Endothelial cell of umbilical vein (primary cell): ENCODE results near the gene AMD1. TPM values are rescaled to one million over a fixed set of nuclear protein-coding genes. Genes with fewer than 3 reads are reported as not detected.
A peak's percentile ranks its signal among the peaks of the same experiment; 100 is the strongest.

Source experiments
- BruUV-seq: library from RNA; stranded (reverse); fragments of 400-500 nt; replicated peaks from 2 replicates; lab custom pipeline; 2021; lab: Mats Ljungman, UMichigan
- CTCF ChIA-PET: fragments of 300-600, 350-600 bp; sonication (Branson Sonifier 250); formaldehyde crosslinking; loops from one replicate; lab custom pipeline; 2021; ENCODE audit warnings: antibody characterized with exemption, inconsistent platforms; lab: Charles Lee
- POLR2A ChIA-PET: fragments of 300-600, 350-600 bp; sonication (Branson Sonifier 250); formaldehyde crosslinking; loops from one replicate; lab custom pipeline; 2021; ENCODE audit warnings: antibody characterized with exemption, inconsistent platforms; lab: Charles Lee
- DNase-seq: peaks from one replicate; pipeline ENCODE4 v3.0.0-alpha.2; 2011; ENCODE audit warnings: low read depth, low spot score
- FAIRE-seq: peaks from 2 replicates; lab custom pipeline; 2011; peaks lifted over from hg19 to GRCh38; lab: Jason Lieb, UNC
- H2AFZ ChIP-seq: 2 replicates; pipeline ENCODE4 v1.6.0; 2012; ENCODE audit warnings: low read depth, low read length, control low read depth, inconsistent platforms
- H3K27ac ChIP-seq: 2 replicates; pipeline ENCODE4 v1.5.1; 2011; ENCODE audit warnings: low read depth, mild to moderate bottlenecking, control low read depth, low read length, moderate library complexity; ENCODE audit not compliant: insufficient read depth
- H3K27me3 ChIP-seq, 2 experiments: 2 replicates each; pipeline versions ENCODE4 v1.6.0 to v1.6.1; 2011; ENCODE audit warnings: low read length in 2 of 2, mixed read lengths in 1 of 2; ENCODE audit not compliant: control insufficient read depth in 2 of 2, insufficient read depth in 2 of 2
- H3K36me3 ChIP-seq, 2 experiments: 2 replicates in 1 of 2; 3 replicates in 1 of 2; pipeline ENCODE4 v1.5.1; 2011; ENCODE audit warnings: low read length in 2 of 2, mild to moderate bottlenecking in 1 of 2, moderate library complexity in 1 of 2; ENCODE audit not compliant: control insufficient read depth in 2 of 2, insufficient read depth in 2 of 2; ENCODE audit errors: extremely low read depth in 1 of 2
- H3K4me1 ChIP-seq: 3 replicates; pipeline ENCODE4 v1.5.1; 2011; ENCODE audit warnings: mild to moderate bottlenecking, low read length; ENCODE audit not compliant: control insufficient read depth, insufficient read depth; ENCODE audit errors: extremely low read depth
- H3K4me2 ChIP-seq: 2 replicates; pipeline ENCODE4 v1.6.1; 2011; ENCODE audit warnings: low read length, control low read depth, mixed read lengths; ENCODE audit not compliant: insufficient read depth
- H3K4me3 ChIP-seq, 3 experiments: fragments of 200-600 bp in 1 of 3; sonication (generic), shearing (Covaris generic) in 1 of 3; replicated peaks in 1 of 3; 2 replicates each; pipeline ENCODE4 v1.5.1; 2011 to 2016; ENCODE audit warnings: control low read depth in 3 of 3, low read length in 3 of 3, mild to moderate bottlenecking in 2 of 3, inconsistent platforms in 1 of 3, low read depth in 1 of 3, moderate library complexity in 1 of 3; ENCODE audit not compliant: insufficient read depth in 1 of 3
- H3K79me2 ChIP-seq: 2 replicates; pipeline ENCODE4 v1.6.0; 2012; ENCODE audit warnings: low read length, inconsistent platforms; ENCODE audit not compliant: control insufficient read depth, insufficient read depth
- H3K9ac ChIP-seq: replicated peaks from 2 replicates; pipeline ENCODE3; 2011; ENCODE audit warnings: low read length, control low read depth; ENCODE audit not compliant: insufficient read depth; ENCODE audit errors: extremely low read depth
- H3K9me1 ChIP-seq: replicated peaks from 3 replicates; pipeline ENCODE4 v1.6.0; 2011; ENCODE audit warnings: mild to moderate bottlenecking, low read length; ENCODE audit not compliant: control insufficient read depth, insufficient read depth; ENCODE audit errors: extremely low read depth
- H3K9me3 ChIP-seq: replicated peaks from 2 replicates; pipeline ENCODE4 v1.5.1; 2012; ENCODE audit warnings: low read length, inconsistent platforms; ENCODE audit not compliant: control insufficient read depth, insufficient read depth
- H4K20me1 ChIP-seq: replicated peaks from 2 replicates; pipeline ENCODE3; 2011; ENCODE audit warnings: mild to moderate bottlenecking, low read length; ENCODE audit not compliant: control insufficient read depth, insufficient read depth; ENCODE audit errors: extremely low read depth
- EZH2 ChIP-seq: IDR thresholded peaks from 2 replicates; pipeline ENCODE4 v1.6.1; 2012; ENCODE audit warnings: borderline replicate concordance, low read depth, mild to moderate bottlenecking, moderate library complexity, low read length, inconsistent platforms; ENCODE audit not compliant: severe bottlenecking
- FOS ChIP-seq: IDR thresholded peaks from 2 replicates; pipeline ENCODE4 v1.6.1; 2011; ENCODE audit warnings: mild to moderate bottlenecking, low read length, moderate library complexity, borderline replicate concordance; ENCODE audit not compliant: insufficient read depth
- GATA2 ChIP-seq: IDR thresholded peaks from 2 replicates; pipeline ENCODE4 v1.7.0; 2011; ENCODE audit warnings: low read depth, mild to moderate bottlenecking, moderate library complexity, mixed read lengths, low read length; ENCODE audit not compliant: insufficient read length, insufficient read depth
- JUN ChIP-seq: IDR thresholded peaks from 2 replicates; pipeline ENCODE4 v1.6.1; 2011; ENCODE audit warnings: borderline replicate concordance, low read depth; ENCODE audit not compliant: insufficient read length, insufficient read depth
- MYC ChIP-seq: IDR thresholded peaks from one replicate; pipeline ENCODE4 v1.6.1; 2011; ENCODE audit warnings: mild to moderate bottlenecking, low read depth, low read length
- POLR2A ChIP-seq: IDR thresholded peaks from 2 replicates; pipeline ENCODE4 v1.6.1; 2012; ENCODE audit warnings: low read depth, mild to moderate bottlenecking, control low read depth, low read length
- POLR2AphosphoS5 ChIP-seq: IDR thresholded peaks from 2 replicates; pipeline ENCODE4 v1.6.1; 2012; ENCODE audit warnings: low read depth, mild to moderate bottlenecking, control low read depth, low read length, moderate library complexity; ENCODE audit not compliant: insufficient read depth
- dilution Hi-C: fragments of 300-500 bp; cut with MboI; formaldehyde crosslinking; loops from one replicate; pipeline ENCODE4 v1.15.0; 2019; ENCODE audit warnings: low sequenced_read_pairs; ENCODE audit not compliant: extremely low pct_ligation_motif_present
- intact Hi-C: fragments of 100-400 bp; cut with micrococcal nuclease; formaldehyde crosslinking; loops from one replicate; pipeline ENCODE4 v1.10.0; 2022
- polyA plus RNA-seq, 4 experiments: library from polyadenylated mRNA; depleted of rRNA in 3 of 4; stranded (reverse) in 3 of 4; unstranded in 1 of 4; fragments of >200 nt; gene quantifications; 2 replicates each; pipeline versions ENCODE4 v1.2.1 to v1.2.3, GENCODE V29; 2011 to 2012; ENCODE audit warnings: missing spikeins in 1 of 4
- total RNA-seq: library from RNA; stranded (reverse); gene quantifications from 2 replicates; pipeline ENCODE4 v1.2.3, GENCODE V29; 2021
- TF ChIP-seq, protein P1 (sequence below): IDR thresholded peaks from 2 replicates; pipeline ENCODE4 v1.6.1; 2011; ENCODE audit not compliant: insufficient read depth, insufficient read length
- TF ChIP-seq, protein P2 (sequence below), 2 donors: IDR thresholded peaks; 1 replicate in 1 of 2; 2 replicates in 1 of 2; pipeline ENCODE4 v1.5.1; 2011; ENCODE audit warnings: low read length in 2 of 2, mild to moderate bottlenecking in 2 of 2, moderate library complexity in 2 of 2, control low read depth in 1 of 2, inconsistent platforms in 1 of 2, low read depth in 1 of 2; ENCODE audit not compliant: insufficient read depth in 1 of 2; ENCODE audit errors: extremely low read depth in 1 of 2

The AMD1 gene
- total and polyA plus RNA-seq, 2 donors (not counting 3 experiments of a cell fraction or from before 2014, with no cell fraction given) = 13.1 to 48.2 TPM

DNA sequence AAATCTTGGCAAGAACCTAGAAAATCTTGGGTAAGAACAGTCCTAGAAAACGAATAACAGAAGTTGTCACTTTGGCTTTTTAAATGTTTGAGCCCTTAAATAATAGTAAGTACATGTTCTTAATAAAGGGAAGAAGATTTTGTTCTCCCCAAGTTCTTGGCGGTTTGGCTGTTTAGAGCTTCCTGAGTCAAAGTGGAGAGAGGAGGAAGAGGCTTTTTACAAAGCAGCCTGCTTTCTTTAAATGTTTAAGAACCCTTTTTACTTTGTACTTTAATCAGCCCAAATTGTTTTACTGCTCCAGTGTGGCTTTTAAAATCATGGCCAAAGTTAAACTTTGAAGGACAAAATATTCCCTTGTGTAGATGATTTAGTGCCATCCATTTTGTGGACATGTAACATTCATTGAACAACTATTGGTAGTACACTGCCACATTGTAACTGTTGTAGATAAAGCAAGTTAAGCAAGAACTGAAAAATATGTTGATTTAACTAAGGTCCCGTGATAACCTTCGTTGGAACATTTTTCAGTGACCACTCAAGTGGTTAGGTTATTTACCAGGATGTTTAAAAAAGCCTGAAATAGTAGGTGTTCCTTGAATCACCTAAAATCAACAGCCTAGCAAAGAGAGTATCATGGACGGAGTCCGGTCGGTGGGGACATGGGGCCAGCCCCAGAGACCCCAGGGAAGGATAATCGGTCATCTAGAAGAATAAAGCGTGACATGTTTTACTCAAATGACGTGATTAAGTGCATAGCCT is 2.4 kb downstream of the AMD1 start:
- H3K4me3 ChIP-seq = peak overlapping the region; percentile 85 to 92 (median 90)
- intact Hi-C loops (loop anchor here (1.0 kb wide), 2 partner anchors 62 to 340 kb away; partner anchors contain the start of gene CDK19), dilution Hi-C loops (no loop called here)
- peaks cover 74% of the 10 kb centered on the region for H3K79me2 ChIP-seq
- peaks cover 38% of the 10 kb centered on the region for H3K4me1 ChIP-seq
- H4K20me1 ChIP-seq = peaks cover 21% of the 10 kb centered on the region
- ChIA-PET POLR2A (interaction anchor here (1.0 to 1.6 kb wide), 4 partner anchors 9 to 194 kb away, joined by 3 to 15 read pairs (median 11); partner anchors contain the start of genes CDK19 and GTF3C6), CTCF (interaction anchor here (1.0 to 1.8 kb wide), 5 partner anchors 10 to 194 kb away, joined by 3 to 15 read pairs (median 3); partner anchors contain the start of gene CDK19)
- H3K4me2 ChIP-seq = peak overlapping the region; percentile 77
- no peaks in the 10 kb centered on the region for H3K9me1 ChIP-seq
- peak overlapping the region; percentile 56 for H3K9ac ChIP-seq
- H3K27me3 ChIP-seq = no peaks in the 10 kb centered on the region
- no TSS peak for BruUV-seq
- FAIRE-seq (no peak), DNase-seq (peak; percentile 31)
- no peak overlapping the region for H2AFZ ChIP-seq
- TF ChIP-seq EZH2 = no peak
- TF ChIP-seq, protein P1, sequence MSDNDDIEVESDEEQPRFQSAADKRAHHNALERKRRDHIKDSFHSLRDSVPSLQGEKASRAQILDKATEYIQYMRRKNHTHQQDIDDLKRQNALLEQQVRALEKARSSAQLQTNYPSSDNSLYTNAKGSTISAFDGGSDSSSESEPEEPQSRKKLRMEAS = no peak
- no peak for TF ChIP-seq JUN
- no peak for TF ChIP-seq MYC
- no peak for TF ChIP-seq POLR2A
- TF ChIP-seq FOS = no peak
- TF ChIP-seq POLR2AphosphoS5 = no peak
- no peak for TF ChIP-seq GATA2
- TF ChIP-seq, protein P2, sequence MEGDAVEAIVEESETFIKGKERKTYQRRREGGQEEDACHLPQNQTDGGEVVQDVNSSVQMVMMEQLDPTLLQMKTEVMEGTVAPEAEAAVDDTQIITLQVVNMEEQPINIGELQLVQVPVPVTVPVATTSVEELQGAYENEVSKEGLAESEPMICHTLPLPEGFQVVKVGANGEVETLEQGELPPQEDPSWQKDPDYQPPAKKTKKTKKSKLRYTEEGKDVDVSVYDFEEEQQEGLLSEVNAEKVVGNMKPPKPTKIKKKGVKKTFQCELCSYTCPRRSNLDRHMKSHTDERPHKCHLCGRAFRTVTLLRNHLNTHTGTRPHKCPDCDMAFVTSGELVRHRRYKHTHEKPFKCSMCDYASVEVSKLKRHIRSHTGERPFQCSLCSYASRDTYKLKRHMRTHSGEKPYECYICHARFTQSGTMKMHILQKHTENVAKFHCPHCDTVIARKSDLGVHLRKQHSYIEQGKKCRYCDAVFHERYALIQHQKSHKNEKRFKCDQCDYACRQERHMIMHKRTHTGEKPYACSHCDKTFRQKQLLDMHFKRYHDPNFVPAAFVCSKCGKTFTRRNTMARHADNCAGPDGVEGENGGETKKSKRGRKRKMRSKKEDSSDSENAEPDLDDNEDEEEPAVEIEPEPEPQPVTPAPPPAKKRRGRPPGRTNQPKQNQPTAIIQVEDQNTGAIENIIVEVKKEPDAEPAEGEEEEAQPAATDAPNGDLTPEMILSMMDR (IDR thresholded peaks at IDR 0.05; ENCODE audit: extremely low read depth in 1 of 2, insufficient read depth in 1 of 2, low read depth in 1 of 2, low read length in 2 of 2) = no peak
- H3K9me3 ChIP-seq = no peaks in the 10 kb centered on the region
- H3K36me3 ChIP-seq = no peaks in the 10 kb centered on the region
- H3K27ac ChIP-seq = peak overlapping the region; percentile 60
